Endothelial cell of umbilical vein (primary cell): ENCODE measurements around the gene CEP104.

Experiments
- CTCF ChIP-seq, 2 donors: IDR thresholded peaks; 1 replicate in 1 of 2; 2 replicates in 1 of 2; pipeline ENCODE4 v1.5.1; 2011; ENCODE audit warnings: low read length in 2 of 2, mild to moderate bottlenecking in 2 of 2, moderate library complexity in 2 of 2, control low read depth in 1 of 2, inconsistent platforms in 1 of 2, low read depth in 1 of 2; ENCODE audit not compliant: insufficient read depth in 1 of 2; ENCODE audit errors: extremely low read depth in 1 of 2
- EZH2 ChIP-seq: IDR thresholded peaks from 2 replicates; pipeline ENCODE4 v1.6.1; 2012; ENCODE audit warnings: borderline replicate concordance, low read depth, mild to moderate bottlenecking, moderate library complexity, low read length, inconsistent platforms; ENCODE audit not compliant: severe bottlenecking
- FOS ChIP-seq: IDR thresholded peaks from 2 replicates; pipeline ENCODE4 v1.6.1; 2011; ENCODE audit warnings: mild to moderate bottlenecking, low read length, moderate library complexity, borderline replicate concordance; ENCODE audit not compliant: insufficient read depth
- GATA2 ChIP-seq: IDR thresholded peaks from 2 replicates; pipeline ENCODE4 v1.7.0; 2011; ENCODE audit warnings: low read depth, mild to moderate bottlenecking, moderate library complexity, mixed read lengths, low read length; ENCODE audit not compliant: insufficient read length, insufficient read depth
- JUN ChIP-seq: IDR thresholded peaks from 2 replicates; pipeline ENCODE4 v1.6.1; 2011; ENCODE audit warnings: borderline replicate concordance, low read depth; ENCODE audit not compliant: insufficient read length, insufficient read depth
- MAX ChIP-seq: IDR thresholded peaks from 2 replicates; pipeline ENCODE4 v1.6.1; 2011; ENCODE audit not compliant: insufficient read depth, insufficient read length
- MYC ChIP-seq: IDR thresholded peaks from one replicate; pipeline ENCODE4 v1.6.1; 2011; ENCODE audit warnings: mild to moderate bottlenecking, low read depth, low read length
- POLR2A ChIP-seq: IDR thresholded peaks from 2 replicates; pipeline ENCODE4 v1.6.1; 2012; ENCODE audit warnings: low read depth, mild to moderate bottlenecking, control low read depth, low read length
- POLR2AphosphoS5 ChIP-seq: IDR thresholded peaks from 2 replicates; pipeline ENCODE4 v1.6.1; 2012; ENCODE audit warnings: low read depth, mild to moderate bottlenecking, control low read depth, low read length, moderate library complexity; ENCODE audit not compliant: insufficient read depth

- TF ChIP-seq CTCF (IDR thresholded peaks at IDR 0.05; ENCODE audit: extremely low read depth in 1 of 2, insufficient read depth in 1 of 2, low read depth in 1 of 2, low read length in 2 of 2), result no peak
- TF ChIP-seq MAX, result no peak
- no peak for TF ChIP-seq POLR2AphosphoS5
- TF ChIP-seq POLR2A, result no peak
- TF ChIP-seq EZH2, result no peak
- TF ChIP-seq GATA2, result no peak
- no peak for TF ChIP-seq JUN
- TF ChIP-seq MYC, result no peak
- no peak for TF ChIP-seq FOS
Measured at GRCh38 chr1:3902111-3902511, 45.1 kb upstream of the CEP104 start.
